ENCODE results near the gene FBXO10.

DNA sequence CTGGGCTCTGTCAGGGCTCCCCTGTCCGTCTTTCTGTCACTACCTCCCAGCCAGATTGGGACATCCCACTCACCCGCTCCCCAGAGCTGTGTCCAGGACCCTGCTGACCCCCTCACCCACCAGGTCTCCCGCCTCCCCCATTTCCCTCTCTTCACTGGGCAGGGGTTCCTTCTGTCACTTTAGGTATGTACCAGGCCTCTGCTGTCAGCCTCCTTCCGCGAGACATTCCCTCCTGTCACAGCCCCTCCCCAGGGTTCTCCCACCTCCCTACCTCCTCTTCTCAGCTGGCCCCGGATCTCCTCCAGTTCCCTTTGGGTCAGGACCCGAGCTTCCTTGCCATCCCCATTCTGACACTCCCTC is 89.9 kb downstream of the FBXO10 start:
- TF ChIP-seq NFYB (IDR thresholded peaks at IDR 0.05; ENCODE audit: insufficient read depth, low read depth, low read length) (no peak), POLR2AphosphoS5 (IDR thresholded peaks at IDR 0.05; ENCODE audit: low read length) (no peak), EGR1 (IDR thresholded peaks at IDR 0.05; ENCODE audit: borderline replicate concordance in 1 of 2, low read depth in 2 of 2, low read length in 2 of 2) (no peak), JUNB (IDR thresholded peaks at IDR 0.05) (no peak)
- TF ChIP-seq, protein P1, sequence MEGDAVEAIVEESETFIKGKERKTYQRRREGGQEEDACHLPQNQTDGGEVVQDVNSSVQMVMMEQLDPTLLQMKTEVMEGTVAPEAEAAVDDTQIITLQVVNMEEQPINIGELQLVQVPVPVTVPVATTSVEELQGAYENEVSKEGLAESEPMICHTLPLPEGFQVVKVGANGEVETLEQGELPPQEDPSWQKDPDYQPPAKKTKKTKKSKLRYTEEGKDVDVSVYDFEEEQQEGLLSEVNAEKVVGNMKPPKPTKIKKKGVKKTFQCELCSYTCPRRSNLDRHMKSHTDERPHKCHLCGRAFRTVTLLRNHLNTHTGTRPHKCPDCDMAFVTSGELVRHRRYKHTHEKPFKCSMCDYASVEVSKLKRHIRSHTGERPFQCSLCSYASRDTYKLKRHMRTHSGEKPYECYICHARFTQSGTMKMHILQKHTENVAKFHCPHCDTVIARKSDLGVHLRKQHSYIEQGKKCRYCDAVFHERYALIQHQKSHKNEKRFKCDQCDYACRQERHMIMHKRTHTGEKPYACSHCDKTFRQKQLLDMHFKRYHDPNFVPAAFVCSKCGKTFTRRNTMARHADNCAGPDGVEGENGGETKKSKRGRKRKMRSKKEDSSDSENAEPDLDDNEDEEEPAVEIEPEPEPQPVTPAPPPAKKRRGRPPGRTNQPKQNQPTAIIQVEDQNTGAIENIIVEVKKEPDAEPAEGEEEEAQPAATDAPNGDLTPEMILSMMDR (IDR thresholded peaks at IDR 0.05 in 2 of 3, conservative IDR thresholded peaks at IDR 0.05 in 1 of 3; ENCODE audit: control insufficient read depth in 2 of 3, extremely low read depth in 1 of 3, insufficient read depth in 1 of 3, low read depth in 3 of 3, low read length in 3 of 3) = no peak
- TF ChIP-seq, protein P2, sequence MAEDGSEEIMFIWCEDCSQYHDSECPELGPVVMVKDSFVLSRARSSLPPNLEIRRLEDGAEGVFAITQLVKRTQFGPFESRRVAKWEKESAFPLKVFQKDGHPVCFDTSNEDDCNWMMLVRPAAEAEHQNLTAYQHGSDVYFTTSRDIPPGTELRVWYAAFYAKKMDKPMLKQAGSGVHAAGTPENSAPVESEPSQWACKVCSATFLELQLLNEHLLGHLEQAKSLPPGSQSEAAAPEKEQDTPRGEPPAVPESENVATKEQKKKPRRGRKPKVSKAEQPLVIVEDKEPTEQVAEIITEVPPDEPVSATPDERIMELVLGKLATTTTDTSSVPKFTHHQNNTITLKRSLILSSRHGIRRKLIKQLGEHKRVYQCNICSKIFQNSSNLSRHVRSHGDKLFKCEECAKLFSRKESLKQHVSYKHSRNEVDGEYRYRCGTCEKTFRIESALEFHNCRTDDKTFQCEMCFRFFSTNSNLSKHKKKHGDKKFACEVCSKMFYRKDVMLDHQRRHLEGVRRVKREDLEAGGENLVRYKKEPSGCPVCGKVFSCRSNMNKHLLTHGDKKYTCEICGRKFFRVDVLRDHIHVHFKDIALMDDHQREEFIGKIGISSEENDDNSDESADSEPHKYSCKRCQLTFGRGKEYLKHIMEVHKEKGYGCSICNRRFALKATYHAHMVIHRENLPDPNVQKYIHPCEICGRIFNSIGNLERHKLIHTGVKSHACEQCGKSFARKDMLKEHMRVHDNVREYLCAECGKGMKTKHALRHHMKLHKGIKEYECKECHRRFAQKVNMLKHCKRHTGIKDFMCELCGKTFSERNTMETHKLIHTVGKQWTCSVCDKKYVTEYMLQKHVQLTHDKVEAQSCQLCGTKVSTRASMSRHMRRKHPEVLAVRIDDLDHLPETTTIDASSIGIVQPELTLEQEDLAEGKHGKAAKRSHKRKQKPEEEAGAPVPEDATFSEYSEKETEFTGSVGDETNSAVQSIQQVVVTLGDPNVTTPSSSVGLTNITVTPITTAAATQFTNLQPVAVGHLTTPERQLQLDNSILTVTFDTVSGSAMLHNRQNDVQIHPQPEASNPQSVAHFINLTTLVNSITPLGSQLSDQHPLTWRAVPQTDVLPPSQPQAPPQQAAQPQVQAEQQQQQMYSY (CRISPR knock-in tag; IDR thresholded peaks at IDR 0.05) = no peak
